ENCODE measurements around the gene SPTBN4.
A peak's percentile ranks its signal among the peaks of the same experiment; 100 is the strongest.

The SPTBN4 gene

DNA sequence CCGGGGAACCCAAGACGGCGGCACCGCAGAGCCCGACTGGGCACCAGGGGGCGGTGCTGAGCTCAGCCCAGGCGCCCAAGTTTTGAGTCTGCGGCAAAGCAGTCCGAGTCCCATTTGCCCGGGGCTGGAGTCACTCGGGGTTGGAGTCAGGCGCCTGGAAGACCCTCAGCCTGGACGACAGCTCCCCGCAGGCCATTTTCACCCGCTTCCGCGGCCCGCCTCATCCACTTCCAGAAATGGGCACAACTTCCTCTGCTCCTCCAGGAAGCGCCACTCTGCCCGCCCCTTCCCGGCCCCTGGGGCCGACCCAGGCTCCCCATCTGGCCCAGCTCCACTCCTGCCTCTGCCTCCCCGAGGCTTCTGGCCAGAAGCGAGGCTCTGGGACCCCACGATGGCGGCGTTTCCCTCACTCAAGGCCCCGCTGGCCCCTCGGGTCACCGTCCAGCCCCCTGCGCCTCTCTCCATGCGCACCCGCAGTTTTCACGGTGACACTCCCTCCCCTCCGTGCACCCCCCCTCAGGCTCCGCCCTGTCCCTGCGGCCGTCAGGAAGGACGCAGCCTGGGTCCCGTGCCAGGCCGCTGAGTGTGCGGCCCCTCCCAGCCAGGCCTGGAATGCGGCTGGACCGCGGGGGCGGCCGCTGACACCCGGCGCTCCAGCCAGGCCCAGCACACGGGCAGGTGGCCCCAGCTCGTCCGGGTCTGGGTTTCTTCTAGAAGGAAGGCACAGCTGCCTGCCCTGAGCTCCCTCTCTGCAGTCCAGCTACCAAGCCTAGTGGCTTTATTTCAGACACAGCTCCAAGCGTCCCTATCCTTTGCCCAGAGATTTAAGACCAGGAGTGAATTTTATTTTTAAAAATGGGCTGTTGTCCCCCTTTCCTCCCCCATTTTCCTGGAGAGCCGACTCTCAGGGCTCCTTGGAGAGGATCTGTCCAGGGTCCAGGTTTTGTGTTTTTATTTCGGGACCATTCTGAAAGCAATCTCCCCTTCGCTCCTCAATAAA is 45.7 kb upstream of the SPTBN4 start:
- peak overlapping the region; percentile 81 for H3K9ac ChIP-seq (ENCODE audit: insufficient read length, low read depth)
- no peaks in the 10 kb centered on the region for H3K9me3 ChIP-seq (ENCODE audit: insufficient read depth, low read length)
- no peaks in the 10 kb centered on the region for H3K27me3 ChIP-seq (ENCODE audit: insufficient read depth, insufficient read length)
- H3K4me1 ChIP-seq (ENCODE audit: insufficient read depth, insufficient read length) = no peaks in the 10 kb centered on the region
- no peak for TF ChIP-seq ZNF274 (IDR thresholded peaks at IDR 0.05; ENCODE audit: low read depth, low read length)
- TF ChIP-seq SUZ12 (IDR thresholded peaks at IDR 0.05; ENCODE audit: extremely low read depth, insufficient read depth, insufficient read length) = no peak
- TF ChIP-seq YY1 (IDR thresholded peaks at IDR 0.05; ENCODE audit: insufficient read depth, insufficient read length) = no peak
- H3K36me3 ChIP-seq (ENCODE audit: insufficient read depth, insufficient read length, low read length) = peaks cover 15% of the 10 kb centered on the region
- DNase-seq (ENCODE audit: low read depth, low spot score) = peak; percentile 66
- H3K4me3 ChIP-seq (ENCODE audit: insufficient read length, low read depth) = peak overlapping the region; percentile 46

DNA sequence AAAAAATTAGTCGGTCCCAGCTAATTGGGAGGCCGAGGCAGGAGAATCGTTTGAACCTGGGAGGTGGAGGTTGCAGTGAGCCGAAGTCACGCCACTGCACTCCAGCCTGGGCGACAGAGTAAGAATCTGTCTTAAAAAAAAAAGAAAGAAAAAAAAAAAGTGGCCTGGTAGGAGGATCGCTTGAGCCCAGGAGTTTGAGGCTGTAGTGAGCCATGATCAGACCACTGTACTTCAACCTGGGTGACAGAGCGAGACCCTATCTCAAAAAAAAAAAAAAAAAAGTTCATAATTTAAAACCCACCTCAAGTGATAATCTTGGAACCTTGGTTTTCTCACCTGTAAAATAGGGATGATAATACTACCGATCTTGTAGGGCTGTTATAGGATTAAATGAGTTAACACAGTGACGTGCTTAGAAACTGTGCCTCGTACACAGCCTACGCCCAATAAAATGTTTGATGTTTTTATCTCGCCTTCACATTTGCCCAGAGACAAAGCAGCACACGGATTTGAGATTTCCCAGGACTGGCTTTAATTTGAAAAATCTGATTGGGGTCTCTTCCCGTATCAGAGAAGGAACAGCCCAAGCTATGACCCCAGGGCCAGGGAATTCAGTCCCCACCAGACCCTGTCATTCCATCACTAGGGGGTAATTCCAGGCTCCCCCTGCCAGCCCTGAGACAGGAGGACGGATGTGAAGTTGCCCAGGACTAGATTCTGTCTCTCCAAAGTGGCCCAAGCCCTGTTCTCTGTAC is 44.6 kb upstream of the SPTBN4 start:
- Histone ChIP-seq H3K9ac (ENCODE audit: insufficient read length, low read depth) (peak overlapping the region; percentile 32), H3K27me3 (ENCODE audit: insufficient read depth, insufficient read length) (no peaks in the 10 kb centered on the region), H3K4me1 (ENCODE audit: insufficient read depth, insufficient read length) (no peaks in the 10 kb centered on the region), H3K4me3 (ENCODE audit: insufficient read length, low read depth) (no peak overlapping the region), H3K36me3 (ENCODE audit: insufficient read depth, insufficient read length, low read length) (peaks cover 15% of the 10 kb centered on the region), H3K9me3 (ENCODE audit: insufficient read depth, low read length) (no peaks in the 10 kb centered on the region)
- TF ChIP-seq YY1 (IDR thresholded peaks at IDR 0.05; ENCODE audit: insufficient read depth, insufficient read length) (no peak), SUZ12 (IDR thresholded peaks at IDR 0.05; ENCODE audit: extremely low read depth, insufficient read depth, insufficient read length) (no peak), ZNF274 (IDR thresholded peaks at IDR 0.05; ENCODE audit: low read depth, low read length) (no peak)
- DNase-seq (ENCODE audit: low read depth, low spot score) = no peak

DNA sequence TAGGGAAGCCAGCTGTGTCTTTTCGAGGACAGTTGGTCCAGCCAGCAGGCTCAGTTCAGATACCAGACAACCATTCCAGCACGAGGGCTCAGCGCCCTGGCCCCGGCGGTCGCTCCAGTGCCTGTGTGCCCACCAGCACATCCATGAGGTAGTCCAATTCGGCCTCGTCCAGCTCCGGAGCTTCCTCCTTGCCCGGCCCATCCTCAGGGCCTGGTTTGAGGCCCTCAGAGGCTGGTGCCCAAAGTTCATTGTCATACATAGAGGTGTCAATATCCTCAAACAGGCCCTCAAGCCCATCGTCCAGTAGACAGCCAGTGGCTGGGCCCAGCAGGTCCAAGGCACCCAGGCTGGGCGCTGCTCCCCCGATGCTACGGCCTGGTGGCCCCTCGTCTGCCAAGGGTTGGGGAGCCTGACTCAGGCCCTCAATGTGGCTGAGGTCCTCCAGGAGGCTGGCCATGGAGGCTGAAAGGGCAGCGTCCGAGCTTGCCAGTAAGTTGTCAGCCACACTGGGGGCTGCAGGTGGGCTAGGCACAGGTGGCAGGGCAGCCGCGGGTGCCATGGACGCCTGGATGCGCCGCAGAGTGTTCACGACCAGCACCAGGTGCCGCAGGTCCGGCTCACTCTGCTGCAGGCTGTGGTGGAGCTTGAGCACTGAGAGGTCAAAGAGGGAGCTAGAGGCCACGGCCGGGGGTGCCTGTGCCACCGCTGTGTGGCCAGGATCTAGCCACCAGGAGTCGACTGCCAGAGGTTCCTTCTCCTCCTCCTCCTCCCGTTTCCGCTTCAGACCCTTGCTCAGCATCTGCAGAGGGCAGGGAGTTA is 43.8 kb upstream of the SPTBN4 start:
- peaks cover 15% of the 10 kb centered on the region for H3K36me3 ChIP-seq (ENCODE audit: insufficient read depth, insufficient read length, low read length)
- TF ChIP-seq ZNF274 (IDR thresholded peaks at IDR 0.05; ENCODE audit: low read depth, low read length) = no peak
- TF ChIP-seq YY1 (IDR thresholded peaks at IDR 0.05; ENCODE audit: insufficient read depth, insufficient read length) = no peak
- TF ChIP-seq SUZ12 (IDR thresholded peaks at IDR 0.05; ENCODE audit: extremely low read depth, insufficient read depth, insufficient read length) = no peak
- no peaks in the 10 kb centered on the region for H3K9me3 ChIP-seq (ENCODE audit: insufficient read depth, low read length)
- peak overlapping the region; percentile 26 for H3K9ac ChIP-seq (ENCODE audit: insufficient read length, low read depth)
- no peaks in the 10 kb centered on the region for H3K27me3 ChIP-seq (ENCODE audit: insufficient read depth, insufficient read length)
- no peak for DNase-seq (ENCODE audit: low read depth, low spot score)
- no peak overlapping the region for H3K4me3 ChIP-seq (ENCODE audit: insufficient read length, low read depth)
- no peaks in the 10 kb centered on the region for H3K4me1 ChIP-seq (ENCODE audit: insufficient read depth, insufficient read length)

DNA sequence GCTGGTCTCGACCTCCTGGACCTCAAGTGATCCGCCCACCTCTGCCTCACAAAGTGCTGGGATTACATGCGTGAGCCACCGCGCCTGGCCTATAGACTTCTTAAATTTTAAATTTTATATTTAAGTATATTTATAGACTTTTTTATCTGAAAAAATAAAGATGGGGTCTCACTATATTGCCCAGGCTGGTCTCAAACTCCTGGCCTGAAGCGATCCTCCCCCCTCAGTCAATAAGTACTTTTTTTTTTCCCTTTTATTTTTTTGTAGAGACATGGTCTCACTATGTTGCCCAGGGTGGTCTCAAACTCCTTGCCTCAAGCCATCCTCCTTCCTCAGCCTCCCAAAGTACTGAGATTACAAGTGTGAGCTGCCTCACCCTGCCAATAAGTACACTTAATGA is 42.9 kb upstream of the SPTBN4 start:
- no peaks in the 10 kb centered on the region for H3K27me3 ChIP-seq (ENCODE audit: insufficient read depth, insufficient read length)
- no peaks in the 10 kb centered on the region for H3K9me3 ChIP-seq (ENCODE audit: insufficient read depth, low read length)
- H3K9ac ChIP-seq (ENCODE audit: insufficient read length, low read depth) = no peak overlapping the region
- TF ChIP-seq ZNF274 (IDR thresholded peaks at IDR 0.05; ENCODE audit: low read depth, low read length) (no peak), SUZ12 (IDR thresholded peaks at IDR 0.05; ENCODE audit: extremely low read depth, insufficient read depth, insufficient read length) (no peak), YY1 (IDR thresholded peaks at IDR 0.05; ENCODE audit: insufficient read depth, insufficient read length) (no peak)
- H3K4me1 ChIP-seq (ENCODE audit: insufficient read depth, insufficient read length) = no peaks in the 10 kb centered on the region
- H3K4me3 ChIP-seq (ENCODE audit: insufficient read length, low read depth) = no peak overlapping the region
- DNase-seq (ENCODE audit: low read depth, low spot score) = no peak
- H3K36me3 ChIP-seq (ENCODE audit: insufficient read depth, insufficient read length, low read length) = peaks cover 15% of the 10 kb centered on the region

DNA sequence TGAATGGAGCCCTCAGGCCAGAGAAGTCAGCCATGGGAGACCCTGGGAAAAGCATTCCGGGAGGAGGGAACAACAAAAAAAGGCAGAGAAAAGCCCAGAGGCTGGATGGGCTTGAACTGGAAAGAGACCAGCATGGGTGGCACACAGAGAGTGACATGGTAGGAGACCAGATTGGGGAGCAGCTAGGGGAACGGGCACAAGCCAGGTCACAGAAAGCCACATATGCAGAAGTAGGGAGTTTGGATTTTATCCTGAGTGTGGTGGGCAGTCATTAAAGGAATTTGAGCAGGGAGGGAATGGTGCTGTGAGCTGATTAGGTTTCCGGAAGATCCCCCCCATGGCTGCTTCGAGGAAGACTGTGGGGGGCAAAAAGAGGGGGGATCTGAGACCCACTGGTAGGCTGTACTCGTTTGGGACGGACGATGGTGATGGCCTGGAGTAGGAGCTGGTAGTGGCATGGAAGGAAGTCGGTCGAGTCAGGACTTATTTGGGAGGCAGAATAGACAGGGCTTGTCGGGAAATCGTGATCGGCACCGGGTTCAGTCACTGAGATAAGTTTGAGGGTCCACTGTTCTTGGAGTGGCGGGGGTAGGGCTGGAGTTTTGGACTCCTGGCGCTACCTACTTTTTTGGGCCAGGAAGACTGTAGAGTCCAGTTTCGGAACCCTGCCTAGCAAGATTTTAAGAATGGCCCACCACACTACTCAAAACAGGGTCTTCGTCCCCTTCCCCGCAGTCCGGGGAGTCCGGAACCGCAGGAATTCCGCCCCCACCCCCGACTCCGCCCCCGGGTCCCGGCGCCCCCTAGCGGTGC is 42.0 kb upstream of the SPTBN4 start:
- DNase-seq (ENCODE audit: low read depth, low spot score) = no peak
- no peaks in the 10 kb centered on the region for H3K4me1 ChIP-seq (ENCODE audit: insufficient read depth, insufficient read length)

More for the DNA sequence above, 42.0 kb upstream of the SPTBN4 start:
- H3K9me3 ChIP-seq (ENCODE audit: insufficient read depth, low read length) = no peaks in the 10 kb centered on the region
- peak overlapping the region; percentile 92 for H3K9ac ChIP-seq (ENCODE audit: insufficient read length, low read depth)
- H3K36me3 ChIP-seq (ENCODE audit: insufficient read depth, insufficient read length, low read length) = peaks cover 15% of the 10 kb centered on the region
- peak overlapping the region; percentile 84 for H3K4me3 ChIP-seq (ENCODE audit: insufficient read length, low read depth)
- no peaks in the 10 kb centered on the region for H3K27me3 ChIP-seq (ENCODE audit: insufficient read depth, insufficient read length)
- no peak for TF ChIP-seq SUZ12 (IDR thresholded peaks at IDR 0.05; ENCODE audit: extremely low read depth, insufficient read depth, insufficient read length)
- TF ChIP-seq YY1 (IDR thresholded peaks at IDR 0.05; ENCODE audit: insufficient read depth, insufficient read length) = no peak
- no peak for TF ChIP-seq ZNF274 (IDR thresholded peaks at IDR 0.05; ENCODE audit: low read depth, low read length)

All from NT2/D1 (cell line).